H9 (cell line): Measurements from ENCODE around the gene C16orf86. TPM values are rescaled to one million over a fixed set of nuclear protein-coding genes. Genes with fewer than 3 reads are reported as not detected.

Source experiments
- DNase-seq: peaks from one replicate; pipeline ENCODE4 v3.0.0-alpha.2; 2017
- H2AFZ ChIP-seq: one replicate; pipeline ENCODE4 v1.6.1; 2013; ENCODE audit warnings: mild to moderate bottlenecking, low read length, control low read depth, moderate library complexity
- H2AK5ac ChIP-seq: 2 replicates; pipeline ENCODE4 v1.6.1; 2013; ENCODE audit warnings: low read length, control low read depth, mixed read lengths; ENCODE audit not compliant: insufficient read length
- H2BK120ac ChIP-seq: one replicate; pipeline ENCODE4 v1.6.1; 2013; ENCODE audit warnings: low read depth, mild to moderate bottlenecking, low read length, control low read depth, inconsistent platforms; ENCODE audit not compliant: poor library complexity, severe bottlenecking
- H2BK12ac ChIP-seq: 2 replicates; pipeline ENCODE4 v1.6.1; 2013; ENCODE audit warnings: low read length, control low read depth, mixed read lengths, low read depth; ENCODE audit not compliant: insufficient read length
- H2BK15ac ChIP-seq: 2 replicates; pipeline ENCODE4 v1.6.1; 2013; ENCODE audit warnings: low read depth, low read length, control low read depth
- H2BK20ac ChIP-seq: one replicate; pipeline ENCODE4 v1.6.1; 2013; ENCODE audit warnings: low read depth, mild to moderate bottlenecking, low read length, control low read depth, inconsistent platforms; ENCODE audit not compliant: poor library complexity, severe bottlenecking
- H2BK5ac ChIP-seq: 2 replicates; pipeline ENCODE4 v1.6.1; 2013; ENCODE audit warnings: low read length, control low read depth, mixed read lengths; ENCODE audit not compliant: insufficient read length
- H3K14ac ChIP-seq: 2 replicates; pipeline ENCODE4 v1.6.1; 2013; ENCODE audit warnings: low read length, control low read depth; ENCODE audit not compliant: insufficient read depth
- H3K18ac ChIP-seq: 2 replicates; pipeline ENCODE4 v1.6.1; 2013; ENCODE audit warnings: low read depth, mild to moderate bottlenecking, mixed read lengths, low read length, control low read depth; ENCODE audit not compliant: insufficient read length
- H3K23ac ChIP-seq: 2 replicates; pipeline ENCODE4 v1.6.1; 2013; ENCODE audit warnings: low read length, control low read depth, mixed read lengths, low read depth; ENCODE audit not compliant: insufficient read length
- H3K23me2 ChIP-seq: 2 replicates; pipeline ENCODE4 v1.6.1; 2013; ENCODE audit warnings: low read depth, mild to moderate bottlenecking, mixed read lengths, low read length, control low read depth; ENCODE audit not compliant: insufficient read length, poor library complexity, severe bottlenecking
- H3K27ac ChIP-seq: 2 replicates; pipeline ENCODE4 v1.5.1; 2013; ENCODE audit warnings: low read length, control low read depth, mixed read lengths, low read depth; ENCODE audit not compliant: insufficient read length
- H3K27me3 ChIP-seq: 2 replicates; pipeline ENCODE4 v1.6.1; 2013; ENCODE audit warnings: low read length, control low read depth, inconsistent platforms; ENCODE audit not compliant: insufficient read depth
- H3K4ac ChIP-seq: 2 replicates; pipeline ENCODE4 v1.6.1; 2013; ENCODE audit warnings: low read depth, mild to moderate bottlenecking, control low read depth, inconsistent platforms, low read length, moderate library complexity
- H3K4me1 ChIP-seq: 2 replicates; pipeline ENCODE4 v1.6.1; 2013; ENCODE audit warnings: low read length, control low read depth, inconsistent platforms; ENCODE audit not compliant: insufficient read depth
- H3K4me2 ChIP-seq: 2 replicates; pipeline ENCODE4 v1.6.1; 2013; ENCODE audit warnings: low read length, control low read depth, mixed read lengths; ENCODE audit not compliant: insufficient read length, insufficient read depth
- H3K56ac ChIP-seq: 2 replicates; pipeline ENCODE4 v1.6.1; 2013; ENCODE audit warnings: low read depth, mild to moderate bottlenecking, mixed read lengths, low read length, control low read depth; ENCODE audit not compliant: insufficient read length
- H3K79me1 ChIP-seq: 2 replicates; pipeline ENCODE4 v1.6.1; 2013; ENCODE audit warnings: low read depth, mild to moderate bottlenecking, moderate library complexity, low read length, control low read depth, inconsistent platforms; ENCODE audit not compliant: insufficient read depth, poor library complexity, severe bottlenecking
- H3K79me2 ChIP-seq: 2 replicates; pipeline ENCODE4 v1.6.1; 2013; ENCODE audit warnings: low read length, control low read depth, inconsistent platforms; ENCODE audit not compliant: insufficient read depth
- H3K9ac ChIP-seq: 2 replicates; pipeline ENCODE4 v1.6.1; 2013; ENCODE audit warnings: low read length, control low read depth, mixed read lengths; ENCODE audit not compliant: insufficient read length; ENCODE audit errors: extremely low read depth
- H3K9me3 ChIP-seq: one replicate; pipeline ENCODE4 v1.6.1; 2013; ENCODE audit warnings: low read depth, low read length, inconsistent platforms; ENCODE audit not compliant: control insufficient read depth
- H3T11ph ChIP-seq: one replicate; pipeline ENCODE4 v1.6.1; 2013; ENCODE audit warnings: mild to moderate bottlenecking, low read length, control low read depth, inconsistent platforms
- H4K20me1 ChIP-seq: one replicate; pipeline ENCODE4 v1.6.1; 2013; ENCODE audit not compliant: control insufficient read depth, insufficient read length, insufficient read depth
- H4K5ac ChIP-seq: 2 replicates; pipeline ENCODE4 v1.6.1; 2013; ENCODE audit warnings: low read depth, mild to moderate bottlenecking, mixed read lengths, low read length, control low read depth; ENCODE audit not compliant: insufficient read length
- H4K8ac ChIP-seq: replicated peaks from 2 replicates; pipeline ENCODE4 v1.6.1; 2013; ENCODE audit warnings: low read length, control low read depth, mixed read lengths, low read depth; ENCODE audit not compliant: insufficient read length
- H4K91ac ChIP-seq: 2 replicates; pipeline ENCODE4 v1.6.1; 2013; ENCODE audit warnings: low read depth, mild to moderate bottlenecking, moderate library complexity, mixed read lengths, low read length, control low read depth; ENCODE audit not compliant: insufficient read length
- H3K27ac Mint-ChIP-seq, 3 experiments: 2 replicates in 2 of 3; 3 replicates in 1 of 3; pipeline ENCODE4 v1.8.0; 2020 to 2021; ENCODE audit warnings: mixed read lengths in 3 of 3, mild to moderate bottlenecking in 1 of 3, moderate library complexity in 1 of 3
- H3K27me3 Mint-ChIP-seq: 2 replicates; pipeline ENCODE4 v1.8.0; 2021; ENCODE audit warnings: low read depth, mild to moderate bottlenecking, moderate library complexity, mixed read lengths
- H3K36me3 Mint-ChIP-seq, 3 experiments: 2 replicates in 2 of 3; 3 replicates in 1 of 3; pipeline ENCODE4 v1.8.0; 2020 to 2021; ENCODE audit warnings: low read depth in 3 of 3, mixed read lengths in 3 of 3; ENCODE audit not compliant: insufficient read depth in 1 of 3
- H3K4me1 Mint-ChIP-seq, 2 experiments: 2 replicates each; pipeline ENCODE4 v1.8.0; 2020; ENCODE audit warnings: mixed read lengths in 2 of 2
- H3K4me3 Mint-ChIP-seq, 2 experiments: 2 replicates in 1 of 2; 3 replicates in 1 of 2; pipeline ENCODE4 v1.8.0; 2020 to 2021; ENCODE audit warnings: mild to moderate bottlenecking in 2 of 2, mixed read lengths in 2 of 2, moderate library complexity in 1 of 2
- H3K9me3 Mint-ChIP-seq, 2 experiments: 2 replicates in 1 of 2; 3 replicates in 1 of 2; pipeline ENCODE4 v1.8.0; 2020; ENCODE audit warnings: mild to moderate bottlenecking in 2 of 2, mixed read lengths in 2 of 2, moderate library complexity in 1 of 2
- WGBS: extraction: QIAGEN DNeasy Blood & Tissue Kit; methylation state at CpG from one replicate; pipeline ENCODE4 v1.1.7; 2013; ENCODE audit warnings: missing lambda C conversion rate, low lambda C conversion rate, mixed read lengths; ENCODE audit not compliant: insufficient read length; ENCODE audit errors: extremely low coverage; 5-methylcytosine and 5-hydroxymethylcytosine counted together
- total RNA-seq: library from RNA; stranded (reverse); gene quantifications from 2 replicates; pipeline ENCODE4 v1.2.1, GENCODE V29; 2021
- TF ChIP-seq, protein P1 (sequence below): fragments of 200-600 bp; sonication (generic); conservative IDR thresholded peaks from 3 replicates; pipeline ENCODE4 v1.8.0; 2021; ENCODE audit warnings: antibody characterized with exemption, mild to moderate bottlenecking

Gene C16orf86
- total RNA-seq, 1 experiment from 2014 or later: 1.5 TPM

DNA sequence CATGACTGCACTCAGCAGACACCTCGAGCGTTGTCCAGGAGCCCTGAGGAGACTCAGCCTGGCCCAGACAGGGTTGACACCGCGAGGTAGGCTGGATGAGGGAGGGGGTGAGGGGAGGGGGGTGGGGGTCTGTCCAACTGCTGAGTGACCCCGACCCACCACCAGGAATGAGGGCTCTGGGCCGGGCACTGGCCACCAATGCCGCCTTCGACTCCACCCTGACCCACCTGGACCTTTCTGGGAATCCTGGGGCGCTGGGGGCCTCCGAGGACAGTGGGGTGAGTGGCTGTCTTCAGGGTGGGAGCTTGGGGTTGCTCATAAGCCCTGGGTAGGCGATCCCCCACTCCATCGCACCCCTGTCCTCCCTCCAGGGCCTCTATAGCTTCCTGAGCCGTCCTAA, 18.9 kb upstream of the C16orf86 start:
- no peak overlapping the region for H3K14ac ChIP-seq
- Mint-ChIP-seq H3K9me3 (no peaks in the 10 kb centered on the region), H3K4me1 (peaks cover 3 to 9% of the 10 kb centered on the region in 2 experiments; a peak in 3 of 4 replicates), H3K36me3 (peaks cover 6 to 28% (median 25%) of the 10 kb centered on the region in 3 experiments; a peak in 6 of 7 replicates), H3K27me3 (peaks cover 9% of the 10 kb centered on the region), H3K27ac (no peak overlapping the region), H3K4me3 (no peak overlapping the region)
- H2AFZ ChIP-seq: no peak overlapping the region
- no peak overlapping the region for H2BK15ac ChIP-seq
- peaks cover 8% of the 10 kb centered on the region for H3K23me2 ChIP-seq
- H2BK12ac ChIP-seq: no peak overlapping the region
- no peak overlapping the region for H4K91ac ChIP-seq
- no peak overlapping the region for H3K27ac ChIP-seq
- no peaks in the 10 kb centered on the region for H3K27me3 ChIP-seq
- H3K56ac ChIP-seq: no peak overlapping the region
- H3K4ac ChIP-seq: no peak overlapping the region
- H3K9me3 ChIP-seq: no peaks in the 10 kb centered on the region
- no peak overlapping the region for H4K8ac ChIP-seq
- no peak overlapping the region for H3K23ac ChIP-seq
- no peak overlapping the region for H4K5ac ChIP-seq
- no peak overlapping the region for H2BK5ac ChIP-seq
- no peaks in the 10 kb centered on the region for H3K4me1 ChIP-seq
- H3T11ph ChIP-seq: no peak overlapping the region
- no CpG with 5 or more reads among the region's 13 CpGs for WGBS
- H4K20me1 ChIP-seq: no peaks in the 10 kb centered on the region
- DNase-seq: no peak
- no peak overlapping the region for H3K9ac ChIP-seq
- H3K18ac ChIP-seq: no peak overlapping the region
- H3K4me2 ChIP-seq: no peak overlapping the region
- no peaks in the 10 kb centered on the region for H3K79me2 ChIP-seq
- no peak overlapping the region for H2BK20ac ChIP-seq
- H2AK5ac ChIP-seq: no peak overlapping the region
- no peaks in the 10 kb centered on the region for H3K79me1 ChIP-seq
- TF ChIP-seq, protein P1, sequence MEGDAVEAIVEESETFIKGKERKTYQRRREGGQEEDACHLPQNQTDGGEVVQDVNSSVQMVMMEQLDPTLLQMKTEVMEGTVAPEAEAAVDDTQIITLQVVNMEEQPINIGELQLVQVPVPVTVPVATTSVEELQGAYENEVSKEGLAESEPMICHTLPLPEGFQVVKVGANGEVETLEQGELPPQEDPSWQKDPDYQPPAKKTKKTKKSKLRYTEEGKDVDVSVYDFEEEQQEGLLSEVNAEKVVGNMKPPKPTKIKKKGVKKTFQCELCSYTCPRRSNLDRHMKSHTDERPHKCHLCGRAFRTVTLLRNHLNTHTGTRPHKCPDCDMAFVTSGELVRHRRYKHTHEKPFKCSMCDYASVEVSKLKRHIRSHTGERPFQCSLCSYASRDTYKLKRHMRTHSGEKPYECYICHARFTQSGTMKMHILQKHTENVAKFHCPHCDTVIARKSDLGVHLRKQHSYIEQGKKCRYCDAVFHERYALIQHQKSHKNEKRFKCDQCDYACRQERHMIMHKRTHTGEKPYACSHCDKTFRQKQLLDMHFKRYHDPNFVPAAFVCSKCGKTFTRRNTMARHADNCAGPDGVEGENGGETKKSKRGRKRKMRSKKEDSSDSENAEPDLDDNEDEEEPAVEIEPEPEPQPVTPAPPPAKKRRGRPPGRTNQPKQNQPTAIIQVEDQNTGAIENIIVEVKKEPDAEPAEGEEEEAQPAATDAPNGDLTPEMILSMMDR: no peak
- H2BK120ac ChIP-seq: no peak overlapping the region
